Stimulated activated CD4-positive, alpha-beta T cell treated with anti-CD3 and anti-CD28 coated beads, Interleukin-4, amount 100 ng/mL, for 4 hours (primary cell): Measurements from ENCODE around the gene PDE7B.
"Not testable (repeated sequence)": the region's sequence is repeated elsewhere in the genome, so short reads cannot be mapped to it uniquely, and the experiment has no call there.

Source experiments
- DNase-seq, 2 experiments: peaks; one replicate each; pipeline ENCODE4 v3.0.0-alpha.2; 2020

The PDE7B gene

GRCh38 chr6:136077834-136078576, 226.5 kb downstream of the PDE7B start:
- DNase-seq: no peak

GRCh38 chr6:136079701-136080565, 228.4 kb downstream of the PDE7B start:
- no peak for DNase-seq

GRCh38 chr6:136083540-136083939, 232.0 kb downstream of the PDE7B start:
- DNase-seq: no peak

- DNase-seq: no peak
These were observed 232.9 kb downstream of the PDE7B start for GRCh38 chr6:136084403-136084802.

- no peak for DNase-seq
These were observed 234.0 kb downstream of the PDE7B start for GRCh38 chr6:136085370-136086115.

- DNase-seq: no peak
These were observed 235.2 kb downstream of the PDE7B start for GRCh38 chr6:136086686-136087085.

GRCh38 chr6:136087986-136088385, 236.5 kb downstream of the PDE7B start:
- DNase-seq: no peak

- no peak for DNase-seq
These were observed 237.2 kb downstream of the PDE7B start for GRCh38 chr6:136088693-136089092.

- DNase-seq: no peak
These were observed 238.4 kb downstream of the PDE7B start for GRCh38 chr6:136089876-136090275.

- no peak for DNase-seq
These were observed 239.4 kb downstream of the PDE7B start for GRCh38 chr6:136090929-136091328.

GRCh38 chr6:136092897-136093296, 241.4 kb downstream of the PDE7B start:
- no peak for DNase-seq

GRCh38 chr6:136093835-136094234, 242.3 kb downstream of the PDE7B start:
- no peak for DNase-seq

GRCh38 chr6:136094812-136095211, 243.3 kb downstream of the PDE7B start:
- DNase-seq: no peak

- no peak for DNase-seq
These were observed 244.5 kb downstream of the PDE7B start for GRCh38 chr6:136095986-136096385.

- no peak for DNase-seq
These were observed 251.6 kb downstream of the PDE7B start for GRCh38 chr6:136102991-136103688.

- no peak for DNase-seq
These were observed 252.3 kb downstream of the PDE7B start for GRCh38 chr6:136103763-136104311.

GRCh38 chr6:136104556-136104955, 253.1 kb downstream of the PDE7B start:
- DNase-seq: no peak

GRCh38 chr6:136105797-136106196, 254.3 kb downstream of the PDE7B start:
- not testable (repeated sequence) for DNase-seq

- DNase-seq: no peak
These were observed 257.0 kb downstream of the PDE7B start for GRCh38 chr6:136108361-136108945.

- DNase-seq: no peak
These were observed 260.3 kb downstream of the PDE7B start for GRCh38 chr6:136111831-136112230.

- no peak for DNase-seq
These were observed 260.8 kb downstream of the PDE7B start for GRCh38 chr6:136112262-136112661.

- no peak for DNase-seq
These were observed 262.3 kb downstream of the PDE7B start for GRCh38 chr6:136113736-136114173.
